GM10266 (cell line): Measurements from ENCODE around the gene ZNF385C.

Experiments
- DNase-seq: peaks from one replicate; pipeline ENCODE4 v3.0.0; 2012; ENCODE audit errors: extremely low spot score
- CTCF ChIP-seq: IDR thresholded peaks from 2 replicates; pipeline ENCODE4 v1.5.1; 2012; ENCODE audit warnings: mild to moderate bottlenecking, low read depth; ENCODE audit not compliant: control insufficient read depth, insufficient read depth; ENCODE audit errors: missing control alignments

ZNF385C gene

GRCh38 chr17:42001729-42002128 is 96.5 kb downstream of the ZNF385C start:
- no peak for DNase-seq
- TF ChIP-seq CTCF: no peak

DNA sequence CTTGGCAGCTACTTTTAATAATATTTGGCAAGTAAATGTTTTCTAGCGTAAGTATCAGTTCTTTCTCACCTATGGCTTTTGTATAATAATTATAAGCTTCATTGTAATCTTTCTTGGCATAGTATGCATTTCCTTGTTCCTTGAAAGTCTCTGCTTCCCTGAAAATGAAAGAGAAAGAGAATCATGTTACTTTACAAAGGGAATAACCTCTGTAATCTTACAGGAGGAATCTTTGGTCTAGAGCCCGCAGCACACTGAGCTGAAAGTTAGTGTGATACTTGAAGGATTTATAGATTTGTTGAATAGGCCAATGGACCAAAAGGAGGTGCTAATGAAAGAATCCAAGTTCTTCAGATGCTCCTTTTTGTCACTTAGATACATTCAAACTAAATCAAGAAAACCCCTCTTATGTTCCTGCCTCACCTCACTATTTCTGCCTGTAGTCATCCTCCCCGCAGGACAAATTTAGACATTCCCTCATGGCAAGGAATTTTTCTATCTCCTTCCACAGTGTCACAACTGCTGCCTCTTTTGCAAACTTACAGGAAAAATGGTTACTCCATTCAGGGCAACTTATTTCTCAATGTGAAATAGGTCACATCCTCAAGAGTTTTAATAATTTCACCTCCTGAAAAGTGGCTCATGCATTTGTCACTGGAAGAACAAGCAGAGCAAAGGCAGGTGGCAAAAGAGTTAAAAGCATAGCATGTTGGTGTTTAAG is 97.7 kb downstream of the ZNF385C start:
- no peak for DNase-seq
- no peak for TF ChIP-seq CTCF

DNA sequence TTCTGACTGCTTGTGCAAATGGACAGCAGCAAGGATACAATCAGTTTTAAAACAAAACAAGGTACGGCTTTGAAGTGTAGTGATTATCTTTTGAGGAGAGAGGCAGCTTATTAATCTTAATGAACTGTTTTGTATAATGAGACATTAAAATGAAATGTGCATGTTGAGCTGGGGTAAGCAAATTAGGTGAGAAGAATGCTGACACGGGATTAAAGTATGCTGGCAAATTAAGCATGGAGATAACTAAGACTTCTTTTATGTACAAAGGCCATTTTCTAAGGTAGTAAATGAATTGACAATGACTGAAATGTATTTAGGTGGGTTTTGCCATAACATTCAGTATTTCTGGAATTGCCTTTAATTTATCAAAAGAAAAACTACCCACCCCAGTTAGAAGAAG is 99.8 kb downstream of the ZNF385C start:
- no peak for DNase-seq
- no peak for TF ChIP-seq CTCF

GRCh38 chr17:41996855-41997164 is 101.5 kb downstream of the ZNF385C start:
- no peak for DNase-seq

GRCh38 chr17:41992576-41992975 is 105.7 kb downstream of the ZNF385C start:
- TF ChIP-seq CTCF: no peak
- no peak for DNase-seq

More at GRCh38 chr17:41996855-41997164, 101.5 kb downstream of the ZNF385C start:
- TF ChIP-seq CTCF: no peak

DNA sequence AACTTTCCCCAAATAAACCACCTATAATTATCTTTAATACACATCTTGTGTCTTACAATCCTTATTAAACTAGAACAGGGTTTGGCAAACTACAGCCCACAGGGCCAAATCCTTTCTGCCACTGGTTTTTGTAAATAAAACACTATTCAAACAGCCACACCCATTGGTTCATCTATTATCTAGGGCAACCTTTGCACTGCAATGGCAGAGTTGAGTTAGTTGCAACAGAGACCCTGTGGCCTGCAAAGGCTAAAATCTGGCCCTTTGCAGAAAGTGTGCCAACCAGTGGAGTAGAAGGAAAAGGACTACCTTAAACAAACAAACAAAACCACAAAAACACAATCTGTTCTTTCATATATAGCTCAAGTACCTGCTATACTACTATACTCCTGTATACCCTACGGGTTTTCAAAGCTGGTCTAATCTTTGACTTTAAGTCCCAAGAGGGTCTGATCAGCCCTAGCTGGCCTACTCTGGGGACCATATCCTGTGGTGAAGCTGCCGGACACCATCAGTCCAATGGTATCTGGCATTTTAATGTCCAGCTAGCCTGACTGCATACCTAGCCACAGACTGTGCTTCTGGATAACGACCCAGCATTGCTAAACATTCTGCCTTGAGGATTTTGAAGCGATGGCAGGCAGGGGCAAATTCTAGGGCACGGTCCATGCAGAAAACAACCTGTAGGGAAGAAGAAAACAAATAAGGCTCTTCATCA is 108.4 kb downstream of the ZNF385C start:
- no peak for TF ChIP-seq CTCF
- no peak for DNase-seq

DNA sequence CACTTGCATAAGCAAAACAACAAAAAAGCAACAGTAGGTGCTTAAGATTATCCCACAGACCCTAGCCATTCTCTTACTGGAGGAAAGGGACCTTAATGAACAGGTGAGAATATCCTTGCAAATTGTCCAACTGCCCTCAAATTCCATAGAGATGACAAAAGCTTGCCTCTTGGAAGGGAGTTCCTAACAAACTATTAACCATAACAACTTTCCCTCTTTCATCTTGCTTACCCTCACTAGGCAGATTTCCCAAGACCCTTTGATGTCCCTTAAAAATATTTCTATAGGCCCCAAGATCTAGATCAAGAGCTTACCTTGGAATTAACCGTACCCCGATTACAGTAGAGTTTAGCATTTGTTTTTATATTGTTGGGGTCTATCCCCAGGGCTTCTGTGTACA is 109.9 kb downstream of the ZNF385C start:
- TF ChIP-seq CTCF: no peak
- no peak for DNase-seq
